Measurements from ENCODE around the gene STX10.

- TF ChIP-seq CTCF (conservative IDR thresholded peaks at IDR 0.05; ENCODE audit: low read depth, low read length) = no peak
- no peak for TF ChIP-seq EZH2 (IDR thresholded peaks at IDR 0.05; ENCODE audit: low read length, unreplicated experiment)
These were observed 3.2 kb downstream of the STX10 start for GRCh38 chr19:13146763-13147563.
